ENCODE results near the gene SEPHS2. TPM values are rescaled to one million over a fixed set of nuclear protein-coding genes. Genes with fewer than 3 reads are reported as not detected.

The SEPHS2 gene
- total and polyA plus RNA-seq, 2 experiments from 2014 or later = 14.0 to 51.9 TPM

DNA sequence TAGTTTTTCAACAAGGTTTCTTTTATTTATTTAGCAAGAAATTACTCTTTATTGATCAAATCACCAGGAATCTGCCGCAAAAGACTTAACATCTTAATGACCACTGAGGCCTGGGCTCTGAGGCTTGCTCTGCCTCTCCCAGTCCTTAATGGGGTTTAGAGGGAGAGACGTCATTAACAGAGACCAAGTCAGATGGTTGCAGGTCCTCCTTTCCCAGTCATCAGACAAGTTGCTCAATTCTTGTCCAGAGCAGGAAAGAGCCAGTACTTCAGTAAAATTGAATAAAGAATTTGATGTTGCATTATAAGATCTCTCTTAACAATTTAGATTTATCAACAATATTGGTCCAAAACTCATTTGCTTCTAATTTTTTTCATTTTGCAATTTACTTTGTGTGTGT, 2.0 kb downstream of the SEPHS2 start:
- no peak overlapping the region for H3K4me3 ChIP-seq
- TF ChIP-seq, protein P1, sequence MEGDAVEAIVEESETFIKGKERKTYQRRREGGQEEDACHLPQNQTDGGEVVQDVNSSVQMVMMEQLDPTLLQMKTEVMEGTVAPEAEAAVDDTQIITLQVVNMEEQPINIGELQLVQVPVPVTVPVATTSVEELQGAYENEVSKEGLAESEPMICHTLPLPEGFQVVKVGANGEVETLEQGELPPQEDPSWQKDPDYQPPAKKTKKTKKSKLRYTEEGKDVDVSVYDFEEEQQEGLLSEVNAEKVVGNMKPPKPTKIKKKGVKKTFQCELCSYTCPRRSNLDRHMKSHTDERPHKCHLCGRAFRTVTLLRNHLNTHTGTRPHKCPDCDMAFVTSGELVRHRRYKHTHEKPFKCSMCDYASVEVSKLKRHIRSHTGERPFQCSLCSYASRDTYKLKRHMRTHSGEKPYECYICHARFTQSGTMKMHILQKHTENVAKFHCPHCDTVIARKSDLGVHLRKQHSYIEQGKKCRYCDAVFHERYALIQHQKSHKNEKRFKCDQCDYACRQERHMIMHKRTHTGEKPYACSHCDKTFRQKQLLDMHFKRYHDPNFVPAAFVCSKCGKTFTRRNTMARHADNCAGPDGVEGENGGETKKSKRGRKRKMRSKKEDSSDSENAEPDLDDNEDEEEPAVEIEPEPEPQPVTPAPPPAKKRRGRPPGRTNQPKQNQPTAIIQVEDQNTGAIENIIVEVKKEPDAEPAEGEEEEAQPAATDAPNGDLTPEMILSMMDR (IDR thresholded peaks at IDR 0.05; ENCODE audit: low read depth, low read length) = no peak

DNA sequence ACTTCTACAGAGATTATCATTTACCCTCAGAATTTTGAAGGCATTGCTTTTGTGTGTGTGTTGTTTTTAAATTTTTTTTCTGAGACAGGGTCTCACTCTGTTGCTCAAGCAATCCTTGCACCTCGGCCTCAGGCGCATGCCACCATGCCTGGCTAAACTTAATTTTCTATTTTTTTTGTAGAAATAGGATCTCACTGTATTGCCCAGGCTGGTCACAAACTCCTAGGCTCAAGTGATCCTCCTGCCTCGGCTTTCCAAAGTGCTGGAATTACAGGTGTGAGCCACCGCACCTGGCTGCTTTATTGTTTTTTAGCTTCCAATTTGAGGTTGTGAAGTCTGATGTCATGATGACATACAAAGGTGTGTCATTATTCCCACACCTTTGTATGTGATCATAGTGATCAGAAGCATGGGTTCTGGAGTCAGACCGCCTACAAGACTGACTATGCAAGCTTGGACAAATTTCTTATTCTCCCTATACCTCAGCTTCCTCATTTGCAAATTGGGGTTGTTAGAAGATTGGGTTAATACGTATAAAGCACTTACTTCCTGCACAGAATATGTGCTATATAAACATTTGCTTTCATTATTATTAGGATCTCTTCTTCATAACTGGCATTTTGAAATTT, 5.8 kb downstream of the SEPHS2 start:
- no peak overlapping the region for H3K27ac ChIP-seq
- no peak overlapping the region for H3K4me3 ChIP-seq
- H3K27me3 ChIP-seq = no peaks in the 10 kb centered on the region

More for the DNA sequence above, 2.0 kb downstream of the SEPHS2 start:
- Histone ChIP-seq H3K27me3 (no peaks in the 10 kb centered on the region), H3K9me3 (ENCODE audit: low read depth) (no peaks in the 10 kb centered on the region), H3K36me3 (peaks cover 4% of the 10 kb centered on the region), H3K4me1 (ENCODE audit: low read depth) (no peaks in the 10 kb centered on the region), H3K27ac (no peak overlapping the region)
- no peak for DNase-seq (ENCODE audit: low read depth in 1 of 2, low spot score in 1 of 2)

DNA sequence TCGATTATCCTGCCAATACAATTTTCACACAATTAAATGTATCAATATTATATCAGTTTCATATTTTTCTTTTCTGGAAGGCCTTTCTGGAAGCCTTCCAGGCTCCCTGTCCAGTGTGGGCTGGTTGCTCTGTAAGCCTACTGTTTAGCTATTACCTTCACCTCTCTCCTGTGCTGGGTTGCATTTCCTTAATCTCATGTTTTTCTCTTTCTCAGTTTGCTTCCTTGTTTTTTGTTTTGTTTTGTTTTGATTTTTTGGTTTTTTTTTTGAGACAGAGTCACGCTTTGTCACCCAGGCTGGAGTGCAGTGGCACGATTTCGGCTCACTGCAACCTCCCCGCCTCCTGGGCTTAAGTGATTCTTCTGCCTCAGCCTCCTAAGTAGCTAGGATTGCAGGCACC, 6.8 kb downstream of the SEPHS2 start:
- no peak overlapping the region for H3K27ac ChIP-seq
- H3K9me3 ChIP-seq (ENCODE audit: low read depth) = no peaks in the 10 kb centered on the region
- H3K4me3 ChIP-seq = no peak overlapping the region
- no peaks in the 10 kb centered on the region for H3K4me1 ChIP-seq (ENCODE audit: low read depth)
- H3K27me3 ChIP-seq = no peaks in the 10 kb centered on the region
- no peak for DNase-seq (ENCODE audit: low read depth in 1 of 2, low spot score in 1 of 2)
- TF ChIP-seq, protein P1 (IDR thresholded peaks at IDR 0.05; ENCODE audit: low read depth, low read length) = no peak
- H3K36me3 ChIP-seq = peaks cover under 1% of the 10 kb centered on the region

More for the DNA sequence above, 5.8 kb downstream of the SEPHS2 start:
- DNase-seq (ENCODE audit: low read depth in 1 of 2, low spot score in 1 of 2) = no peak
- TF ChIP-seq, protein P1 (IDR thresholded peaks at IDR 0.05; ENCODE audit: low read depth, low read length) = no peak
- peaks cover 4% of the 10 kb centered on the region for H3K36me3 ChIP-seq
- no peaks in the 10 kb centered on the region for H3K4me1 ChIP-seq (ENCODE audit: low read depth)
- H3K9me3 ChIP-seq (ENCODE audit: low read depth) = no peaks in the 10 kb centered on the region

DNA sequence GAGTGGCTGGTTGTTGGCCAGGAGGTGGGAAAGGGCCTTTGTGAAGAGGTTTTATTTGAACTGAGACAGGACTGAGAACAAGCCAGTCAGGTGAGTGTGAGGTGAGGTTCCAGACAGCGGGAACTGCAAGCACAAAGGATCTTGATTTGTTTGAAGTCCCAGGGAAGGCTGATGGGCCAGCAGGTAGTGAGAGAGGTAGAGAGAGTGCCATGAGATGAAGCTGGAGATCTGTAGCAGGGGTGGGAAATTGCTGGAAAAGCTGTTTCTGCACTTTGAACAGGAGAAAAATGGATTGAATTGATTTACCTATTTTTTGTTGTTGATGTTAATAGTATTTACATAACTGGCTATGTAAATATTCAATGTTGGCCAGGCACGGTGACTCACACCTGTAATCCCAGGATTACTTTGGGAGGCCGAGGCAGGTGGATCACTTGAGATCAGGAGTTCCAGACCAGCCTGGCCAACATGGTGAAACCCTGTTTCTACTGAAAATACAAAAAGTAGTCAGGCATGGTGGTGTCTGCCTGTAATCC, 8.1 kb downstream of the SEPHS2 start:
- DNase-seq (ENCODE audit: low read depth in 1 of 2, low spot score in 1 of 2) = no peak
- Histone ChIP-seq H3K27me3 (no peaks in the 10 kb centered on the region), H3K9me3 (ENCODE audit: low read depth) (no peaks in the 10 kb centered on the region), H3K4me1 (ENCODE audit: low read depth) (no peaks in the 10 kb centered on the region), H3K36me3 (no peaks in the 10 kb centered on the region), H3K4me3 (no peak overlapping the region), H3K27ac (no peak overlapping the region)
- TF ChIP-seq, protein P1 (IDR thresholded peaks at IDR 0.05; ENCODE audit: low read depth, low read length) = no peak

DNA sequence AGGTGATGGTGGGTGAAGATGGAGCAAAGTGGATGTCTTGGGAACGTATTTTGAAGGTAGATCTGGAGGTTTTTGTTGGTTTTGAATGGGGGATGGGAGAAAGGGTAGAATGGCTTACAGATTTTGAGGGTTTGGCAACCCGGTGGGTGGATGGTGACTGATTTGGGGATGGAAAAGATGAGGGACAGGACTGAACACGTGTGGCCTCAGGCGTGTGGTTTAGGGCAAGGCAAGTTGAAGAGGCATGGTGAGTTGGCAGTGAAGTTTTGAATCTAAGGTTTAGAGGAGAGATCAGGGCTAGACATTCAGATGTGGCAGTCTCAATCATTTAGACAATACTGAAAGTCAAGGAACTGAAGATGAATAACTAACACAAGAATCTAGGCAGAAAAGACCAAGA, 10.8 kb downstream of the SEPHS2 start:
- Histone ChIP-seq H3K4me3 (no peak overlapping the region), H3K4me1 (ENCODE audit: low read depth) (peaks cover 6% of the 10 kb centered on the region), H3K27ac (no peak overlapping the region), H3K9me3 (ENCODE audit: low read depth) (no peaks in the 10 kb centered on the region), H3K27me3 (no peaks in the 10 kb centered on the region), H3K36me3 (no peaks in the 10 kb centered on the region)
- DNase-seq (ENCODE audit: low read depth in 1 of 2, low spot score in 1 of 2) = no peak
- TF ChIP-seq, protein P1 (IDR thresholded peaks at IDR 0.05; ENCODE audit: low read depth, low read length) = no peak

Measured in cardiac muscle cell (in vitro differentiated cells and primary cell).